Endodermal cell (in vitro differentiated cells): ENCODE measurements around the gene ACADVL. TPM values are rescaled to one million over a fixed set of nuclear protein-coding genes. Genes with fewer than 3 reads are reported as not detected.

ENCODE experiments used
- DNase-seq: peaks from one replicate; pipeline ENCODE4 v3.0.0-alpha.2; 2017
- H3K27ac ChIP-seq: 2 replicates; pipeline ENCODE4 v1.5.1; 2013; ENCODE audit warnings: mild to moderate bottlenecking, low read depth, low read length, moderate library complexity
- H3K27me3 ChIP-seq: 2 replicates; pipeline ENCODE4 v1.6.1; 2013; ENCODE audit warnings: mild to moderate bottlenecking, low read length, moderate library complexity; ENCODE audit not compliant: insufficient read depth, control insufficient read depth, poor library complexity, severe bottlenecking
- H3K36me3 ChIP-seq: 2 replicates; pipeline ENCODE4 v1.7.0; 2013; ENCODE audit warnings: mild to moderate bottlenecking, low read length, moderate library complexity; ENCODE audit not compliant: control insufficient read depth, insufficient read depth
- H3K4me1 ChIP-seq: one replicate; pipeline ENCODE4 v1.7.0; 2013; ENCODE audit warnings: low read length; ENCODE audit not compliant: control insufficient read depth, insufficient read depth
- H3K4me3 ChIP-seq: 2 replicates; pipeline ENCODE4 v1.5.1; 2013; ENCODE audit warnings: mild to moderate bottlenecking, low read length, moderate library complexity
- H3K9ac ChIP-seq: 2 replicates; pipeline ENCODE4 v1.6.1; 2013; ENCODE audit warnings: mild to moderate bottlenecking, low read length, moderate library complexity; ENCODE audit not compliant: poor library complexity, severe bottlenecking; ENCODE audit errors: extremely low read depth
- H3K9me3 ChIP-seq: 2 replicates; pipeline ENCODE4 v1.6.1; 2013; ENCODE audit warnings: mild to moderate bottlenecking, low read length, moderate library complexity; ENCODE audit not compliant: control insufficient read depth
- H3K27ac Mint-ChIP-seq: 2 replicates; pipeline ENCODE4 v1.8.0; 2020; ENCODE audit warnings: mixed read lengths
- H3K27me3 Mint-ChIP-seq: 2 replicates; pipeline ENCODE4 v1.8.0; 2021; ENCODE audit warnings: mild to moderate bottlenecking, mixed read lengths; ENCODE audit not compliant: insufficient read depth
- H3K36me3 Mint-ChIP-seq: 2 replicates; pipeline ENCODE4 v1.8.0; 2020; ENCODE audit warnings: low read depth, mixed read lengths
- H3K4me1 Mint-ChIP-seq: 2 replicates; pipeline ENCODE4 v1.8.0; 2020; ENCODE audit warnings: mixed read lengths
- H3K4me3 Mint-ChIP-seq: 2 replicates; pipeline ENCODE4 v1.8.0; 2020; ENCODE audit warnings: mild to moderate bottlenecking, moderate library complexity, mixed read lengths
- H3K9me3 Mint-ChIP-seq: 2 replicates; pipeline ENCODE4 v1.8.0; 2020; ENCODE audit warnings: mild to moderate bottlenecking, mixed read lengths
- CTCF ChIP-seq: fragments of 200-600 bp; sonication (generic); conservative IDR thresholded peaks from 2 replicates; pipeline ENCODE4 v1.5.0; 2021; ENCODE audit warnings: antibody characterized with exemption, mild to moderate bottlenecking
- WGBS, 2 experiments: methylation state at CpG; one replicate each; pipeline versions ENCODE4 v1.1.5 to v1.1.7; 2013; ENCODE audit warnings: missing lambda C conversion rate in 2 of 2, mixed read lengths in 1 of 2; ENCODE audit not compliant: insufficient coverage in 1 of 2, insufficient read length in 1 of 2; 5-methylcytosine and 5-hydroxymethylcytosine counted together
- total RNA-seq, 2 donors: library from RNA; stranded (reverse); fragmentation: NEBNext Ultra II Directional in 1 of 2; extraction: Animal tissue kit (Norgen Biotek cat#: 25700) in 1 of 2; gene quantifications; 2 replicates in 1 of 2; 3 replicates in 1 of 2; pipeline ENCODE4 v1.2.1, GENCODE V29; 2021

ACADVL gene
- total RNA-seq, 2 donors from 2014 or later, result 337 to 459 TPM

- Mint-ChIP-seq H3K27ac (no peak overlapping the region), H3K9me3 (peaks cover 2% of the 10 kb centered on the region), H3K4me1 (peaks cover 9% of the 10 kb centered on the region), H3K36me3 (no peaks in the 10 kb centered on the region), H3K4me3 (no peak overlapping the region), H3K27me3 (peaks cover 16% of the 10 kb centered on the region)
- Histone ChIP-seq H3K27ac (no peak overlapping the region), H3K36me3 (no peaks in the 10 kb centered on the region), H3K9me3 (no peaks in the 10 kb centered on the region), H3K27me3 (peaks cover 11% of the 10 kb centered on the region), H3K9ac (no peak overlapping the region), H3K4me3 (peak overlapping the region; percentile 87), H3K4me1 (no peaks in the 10 kb centered on the region)
- DNase-seq, result no peak
- TF ChIP-seq CTCF, result no peak
- 0 to 6% methylated on average over 2 to 17 of the region's 17 CpGs for WGBS, 2 experiments
Observed at GRCh38 chr17:7176841-7177190, 42.9 kb upstream of the ACADVL start.

DNA sequence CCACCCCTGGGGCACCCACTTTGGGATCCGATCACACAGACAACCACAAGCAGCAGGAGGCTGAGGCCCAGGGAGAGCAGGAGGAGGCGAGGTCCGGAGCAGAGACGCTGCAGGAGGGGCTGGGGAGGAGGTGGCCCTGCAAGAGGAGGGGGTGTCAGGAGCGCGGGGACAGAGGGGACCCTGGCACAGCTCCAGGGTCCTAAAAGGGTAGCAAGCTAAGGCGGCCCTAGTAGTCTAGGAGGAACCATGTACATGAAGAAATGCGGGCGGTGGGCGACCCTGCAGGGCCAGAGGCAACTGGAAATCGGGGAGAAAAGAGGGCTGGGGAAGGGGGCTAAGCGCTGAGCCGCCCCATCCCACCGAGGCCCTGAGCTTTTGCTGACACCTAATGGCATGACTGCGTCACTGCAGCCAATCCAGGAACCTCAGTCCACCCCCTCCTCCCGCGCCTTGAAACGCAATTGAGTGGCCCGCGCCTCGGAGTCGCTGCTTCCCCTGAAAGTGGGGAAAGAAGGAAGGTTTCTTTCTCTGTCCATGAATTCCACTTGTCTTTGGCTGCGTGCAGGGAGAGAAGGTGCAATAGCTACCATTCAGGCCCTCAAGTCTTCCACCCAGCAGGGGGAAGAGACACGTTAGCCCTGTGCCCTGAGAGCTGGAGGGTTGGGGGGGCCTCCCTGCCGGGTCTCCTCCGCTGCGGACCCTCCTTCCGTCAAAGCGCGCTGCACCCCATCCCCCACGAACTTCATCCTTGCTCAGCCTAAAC, 42.4 kb upstream of the ACADVL start:
- Mint-ChIP-seq H3K4me3 (no peak overlapping the region), H3K36me3 (no peaks in the 10 kb centered on the region), H3K9me3 (peaks cover 2% of the 10 kb centered on the region), H3K27ac (peak overlapping the region; percentile 93), H3K27me3 (peaks cover 16% of the 10 kb centered on the region), H3K4me1 (peaks cover 9% of the 10 kb centered on the region)
- no peaks in the 10 kb centered on the region for H3K4me1 ChIP-seq
- TF ChIP-seq CTCF, result peak; percentile 95
- no peaks in the 10 kb centered on the region for H3K36me3 ChIP-seq
- H3K27ac ChIP-seq, result peak overlapping the region; percentile 56
- H3K27me3 ChIP-seq, result peaks cover 11% of the 10 kb centered on the region
- H3K9ac ChIP-seq, result peak overlapping the region; percentile 53
- WGBS, 2 experiments, result 0 to 1% methylated on average over 14 to 31 of the region's 31 CpGs
- H3K9me3 ChIP-seq, result no peaks in the 10 kb centered on the region
- H3K4me3 ChIP-seq, result peak overlapping the region; percentile 87
- peak; percentile 97 for DNase-seq

DNA sequence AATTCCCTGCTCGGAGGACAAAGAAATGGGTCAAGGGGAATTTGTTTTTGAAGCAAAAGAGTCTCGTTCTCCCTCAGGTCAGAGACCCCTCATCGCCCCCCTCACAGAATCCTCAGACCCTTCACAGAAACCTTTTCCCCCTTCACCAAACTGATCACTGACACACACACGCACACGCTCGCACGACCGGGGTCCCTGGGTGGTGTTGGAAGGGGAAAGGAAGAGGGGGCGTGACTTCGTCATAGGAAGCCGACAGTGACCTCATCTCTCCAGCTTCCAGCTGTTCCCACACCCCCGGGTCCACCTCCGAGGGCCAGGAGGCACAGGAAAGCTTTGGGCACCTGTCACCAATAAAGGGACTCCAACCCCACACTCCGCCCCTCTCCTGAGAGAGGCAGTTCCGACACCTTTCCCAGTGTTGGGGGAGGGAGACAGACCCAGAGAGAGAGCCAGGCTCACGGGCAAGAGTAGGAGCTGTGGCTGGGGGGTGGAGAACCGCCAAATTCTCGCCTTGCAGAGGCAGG, 41.7 kb upstream of the ACADVL start:
- H3K9me3 ChIP-seq, result no peaks in the 10 kb centered on the region
- Mint-ChIP-seq H3K4me3 (no peak overlapping the region), H3K27ac (peak overlapping the region; percentile 93), H3K36me3 (no peaks in the 10 kb centered on the region), H3K4me1 (peaks cover 9% of the 10 kb centered on the region), H3K9me3 (no peaks in the 10 kb centered on the region), H3K27me3 (peaks cover 13% of the 10 kb centered on the region)
- no peaks in the 10 kb centered on the region for H3K4me1 ChIP-seq
- peaks cover 11% of the 10 kb centered on the region for H3K27me3 ChIP-seq
- peak; percentile 87 for DNase-seq
- TF ChIP-seq CTCF, result no peak
- WGBS, 2 experiments, result 7 to 14% methylated on average over 3 to 9 of the region's 18 CpGs
- peak overlapping the region; percentile 87 for H3K4me3 ChIP-seq
- H3K9ac ChIP-seq, result peak overlapping the region; percentile 53
- H3K27ac ChIP-seq, result peak overlapping the region; percentile 56
- H3K36me3 ChIP-seq, result no peaks in the 10 kb centered on the region
